ENCODE measurements around the gene GATB. TPM values are rescaled to one million over a fixed set of nuclear protein-coding genes. Genes with fewer than 3 reads are reported as not detected.

Gene GATB
- total and polyA plus RNA-seq, 4 donors, result 19.2 to 29.2 (median 25.7) TPM

DNA sequence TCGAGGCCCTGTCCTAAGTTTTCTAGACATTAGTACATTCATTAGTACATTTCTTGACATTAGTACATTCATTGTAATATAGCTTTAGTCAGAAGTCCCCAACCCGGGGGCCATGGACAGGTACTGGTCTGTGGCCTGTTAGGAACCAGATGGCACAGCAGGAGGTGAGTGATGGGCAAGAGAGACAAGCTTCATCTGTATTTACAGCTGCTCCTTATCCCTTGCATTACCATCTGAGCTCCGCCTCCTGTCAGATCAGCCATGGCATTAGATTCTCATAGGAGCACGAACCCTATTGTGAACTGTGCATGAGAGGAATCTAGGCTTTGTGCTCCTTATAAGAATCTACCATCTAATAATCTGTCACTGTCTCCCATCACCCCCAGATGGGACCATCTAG, 48.0 kb downstream of the GATB start:
- peaks cover 16% of the 10 kb centered on the region for H3K4me1 ChIP-seq (ENCODE audit: control insufficient read depth, insufficient read depth, low read length)
- H3K9me3 ChIP-seq (ENCODE audit: control insufficient read depth, insufficient read depth, low read length), result no peaks in the 10 kb centered on the region
- no peaks in the 10 kb centered on the region for H3K36me3 ChIP-seq (ENCODE audit: control insufficient read depth, insufficient read depth, low read length)
- WGBS (ENCODE audit: insufficient coverage), result 40% methylated on average over 1 of the region's 4 CpGs
- DNase-seq (ENCODE audit: low read depth in 4 of 6, low spot score in 6 of 6), result no peak
- no peak overlapping the region for H3K27ac ChIP-seq (ENCODE audit: low read depth, low read length)
- no peak overlapping the region for H3K4me3 ChIP-seq (ENCODE audit: low read depth, low read length)
- H3K27me3 ChIP-seq (ENCODE audit: control insufficient read depth, insufficient read depth, low read length), result no peaks in the 10 kb centered on the region

- no peaks in the 10 kb centered on the region for H3K27me3 ChIP-seq (ENCODE audit: control insufficient read depth, insufficient read depth, low read length)
- no peak overlapping the region for H3K27ac ChIP-seq (ENCODE audit: low read depth, low read length)
- H3K9me3 ChIP-seq (ENCODE audit: control insufficient read depth, insufficient read depth, low read length), result no peaks in the 10 kb centered on the region
- peaks cover 8% of the 10 kb centered on the region for H3K4me1 ChIP-seq (ENCODE audit: control insufficient read depth, insufficient read depth, low read length)
- DNase-seq (ENCODE audit: low read depth in 4 of 6, low spot score in 6 of 6), result peak in 2 of 6 donors; percentile 37 to 68
- peaks cover 4% of the 10 kb centered on the region for H3K36me3 ChIP-seq (ENCODE audit: control insufficient read depth, insufficient read depth, low read length)
- H3K4me3 ChIP-seq (ENCODE audit: low read depth, low read length), result no peak overlapping the region
- WGBS (ENCODE audit: insufficient coverage), result 58% methylated on average over 6 of the region's 7 CpGs
Measured at GRCh38 chr4:151711646-151712045, 49.2 kb downstream of the GATB start.

GRCh38 chr4:151709587-151709986, 51.2 kb downstream of the GATB start:
- no peak for DNase-seq (ENCODE audit: low read depth in 4 of 6, low spot score in 6 of 6)
- no peak overlapping the region for H3K4me3 ChIP-seq (ENCODE audit: low read depth, low read length)
- no peaks in the 10 kb centered on the region for H3K27me3 ChIP-seq (ENCODE audit: control insufficient read depth, insufficient read depth, low read length)
- H3K9me3 ChIP-seq (ENCODE audit: control insufficient read depth, insufficient read depth, low read length), result no peaks in the 10 kb centered on the region
- H3K36me3 ChIP-seq (ENCODE audit: control insufficient read depth, insufficient read depth, low read length), result peaks cover 9% of the 10 kb centered on the region
- peaks cover 5% of the 10 kb centered on the region for H3K4me1 ChIP-seq (ENCODE audit: control insufficient read depth, insufficient read depth, low read length)
- WGBS (ENCODE audit: insufficient coverage), result 98% methylated on average over 7 of the region's 7 CpGs
- H3K27ac ChIP-seq (ENCODE audit: low read depth, low read length), result no peak overlapping the region

GRCh38 chr4:151709071-151709470, 51.7 kb downstream of the GATB start:
- no peaks in the 10 kb centered on the region for H3K9me3 ChIP-seq (ENCODE audit: control insufficient read depth, insufficient read depth, low read length)
- DNase-seq (ENCODE audit: low read depth in 4 of 6, low spot score in 6 of 6), result no peak
- H3K4me1 ChIP-seq (ENCODE audit: control insufficient read depth, insufficient read depth, low read length), result peaks cover 2% of the 10 kb centered on the region
- H3K36me3 ChIP-seq (ENCODE audit: control insufficient read depth, insufficient read depth, low read length), result peaks cover 9% of the 10 kb centered on the region
- no peak overlapping the region for H3K27ac ChIP-seq (ENCODE audit: low read depth, low read length)
- H3K4me3 ChIP-seq (ENCODE audit: low read depth, low read length), result no peak overlapping the region
- WGBS (ENCODE audit: insufficient coverage), result 76% methylated on average over 5 of the region's 6 CpGs
- H3K27me3 ChIP-seq (ENCODE audit: control insufficient read depth, insufficient read depth, low read length), result no peaks in the 10 kb centered on the region

DNA sequence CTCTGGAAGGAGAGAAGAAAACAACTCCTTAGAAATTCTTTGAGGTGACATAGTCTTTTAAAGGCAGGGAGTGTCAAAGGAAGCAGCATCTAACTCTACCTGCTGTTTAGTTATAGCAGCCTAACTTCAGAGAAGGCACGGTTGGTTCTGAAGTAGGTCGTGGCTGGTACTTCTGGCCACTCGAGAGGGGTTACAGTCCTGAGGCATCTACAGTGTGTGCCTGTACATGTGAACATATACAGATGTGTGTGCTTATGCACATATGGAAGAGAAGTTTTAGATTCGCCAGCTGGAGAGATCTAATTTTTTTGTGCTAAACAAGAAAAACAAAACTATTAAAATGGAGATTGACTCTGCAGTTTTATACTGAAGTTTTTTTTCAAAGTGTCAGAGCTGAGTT, 52.7 kb downstream of the GATB start:
- no peaks in the 10 kb centered on the region for H3K27me3 ChIP-seq (ENCODE audit: control insufficient read depth, insufficient read depth, low read length)
- no peaks in the 10 kb centered on the region for H3K4me1 ChIP-seq (ENCODE audit: control insufficient read depth, insufficient read depth, low read length)
- no peak overlapping the region for H3K27ac ChIP-seq (ENCODE audit: low read depth, low read length)
- DNase-seq (ENCODE audit: low read depth in 4 of 6, low spot score in 6 of 6), result no peak
- H3K4me3 ChIP-seq (ENCODE audit: low read depth, low read length), result no peak overlapping the region
- H3K9me3 ChIP-seq (ENCODE audit: control insufficient read depth, insufficient read depth, low read length), result no peaks in the 10 kb centered on the region
- WGBS (ENCODE audit: insufficient coverage), result 100% methylated on average over 1 of the region's 4 CpGs
- peaks cover 9% of the 10 kb centered on the region for H3K36me3 ChIP-seq (ENCODE audit: control insufficient read depth, insufficient read depth, low read length)

- H3K36me3 ChIP-seq (ENCODE audit: control insufficient read depth, insufficient read depth, low read length), result peaks cover 12% of the 10 kb centered on the region
- H3K27me3 ChIP-seq (ENCODE audit: control insufficient read depth, insufficient read depth, low read length), result no peaks in the 10 kb centered on the region
- H3K4me1 ChIP-seq (ENCODE audit: control insufficient read depth, insufficient read depth, low read length), result peaks cover 3% of the 10 kb centered on the region
- no peak overlapping the region for H3K27ac ChIP-seq (ENCODE audit: low read depth, low read length)
- no peaks in the 10 kb centered on the region for H3K9me3 ChIP-seq (ENCODE audit: control insufficient read depth, insufficient read depth, low read length)
- WGBS (ENCODE audit: insufficient coverage), result 96% methylated on average over 2 of the region's 3 CpGs
- no peak for DNase-seq (ENCODE audit: low read depth in 4 of 6, low spot score in 6 of 6)
- no peak overlapping the region for H3K4me3 ChIP-seq (ENCODE audit: low read depth, low read length)
Measured at GRCh38 chr4:151703401-151703800, 57.4 kb downstream of the GATB start.

- no CpG with 5 or more reads among the region's 4 CpGs for WGBS (ENCODE audit: insufficient coverage)
- Histone ChIP-seq H3K9me3 (ENCODE audit: control insufficient read depth, insufficient read depth, low read length) (no peaks in the 10 kb centered on the region), H3K4me3 (ENCODE audit: low read depth, low read length) (no peak overlapping the region), H3K27ac (ENCODE audit: low read depth, low read length) (peak overlapping the region; percentile 29), H3K4me1 (ENCODE audit: control insufficient read depth, insufficient read depth, low read length) (peaks cover 3% of the 10 kb centered on the region), H3K27me3 (ENCODE audit: control insufficient read depth, insufficient read depth, low read length) (no peaks in the 10 kb centered on the region), H3K36me3 (ENCODE audit: control insufficient read depth, insufficient read depth, low read length) (peaks cover 8% of the 10 kb centered on the region)
- peak in 2 of 6 donors; percentile 17 to 36 for DNase-seq (ENCODE audit: low read depth in 4 of 6, low spot score in 6 of 6)
Measured at GRCh38 chr4:151702256-151702655, 58.6 kb downstream of the GATB start.

GRCh38 chr4:151700566-151701316, 60.1 kb downstream of the GATB start:
- peaks cover 8% of the 10 kb centered on the region for H3K36me3 ChIP-seq (ENCODE audit: control insufficient read depth, insufficient read depth, low read length)
- H3K27me3 ChIP-seq (ENCODE audit: control insufficient read depth, insufficient read depth, low read length), result no peaks in the 10 kb centered on the region
- 97% methylated on average over 13 of the region's 16 CpGs for WGBS (ENCODE audit: insufficient coverage)
- no peak overlapping the region for H3K4me3 ChIP-seq (ENCODE audit: low read depth, low read length)
- no peaks in the 10 kb centered on the region for H3K9me3 ChIP-seq (ENCODE audit: control insufficient read depth, insufficient read depth, low read length)
- H3K4me1 ChIP-seq (ENCODE audit: control insufficient read depth, insufficient read depth, low read length), result peaks cover 3% of the 10 kb centered on the region
- DNase-seq (ENCODE audit: low read depth in 4 of 6, low spot score in 6 of 6), result no peak
- H3K27ac ChIP-seq (ENCODE audit: low read depth, low read length), result no peak overlapping the region

- peak in 1 of 6 donors; percentile 81 for DNase-seq (ENCODE audit: low read depth in 4 of 6, low spot score in 6 of 6)
- peaks cover 5% of the 10 kb centered on the region for H3K4me1 ChIP-seq (ENCODE audit: control insufficient read depth, insufficient read depth, low read length)
- H3K36me3 ChIP-seq (ENCODE audit: control insufficient read depth, insufficient read depth, low read length), result peaks cover 4% of the 10 kb centered on the region
- H3K27ac ChIP-seq (ENCODE audit: low read depth, low read length), result no peak overlapping the region
- H3K27me3 ChIP-seq (ENCODE audit: control insufficient read depth, insufficient read depth, low read length), result no peaks in the 10 kb centered on the region
- 100% methylated on average over 1 of the region's 6 CpGs for WGBS (ENCODE audit: insufficient coverage)
- no peaks in the 10 kb centered on the region for H3K9me3 ChIP-seq (ENCODE audit: control insufficient read depth, insufficient read depth, low read length)
- H3K4me3 ChIP-seq (ENCODE audit: low read depth, low read length), result no peak overlapping the region
Measured at GRCh38 chr4:151698213-151698612, 62.6 kb downstream of the GATB start.
